Urinary bladder (tissue), 4 donors: ENCODE results near the gene SIGLEC8. TPM values are rescaled to one million over a fixed set of nuclear protein-coding genes. Genes with fewer than 3 reads are reported as not detected.
"Not testable (repeated sequence)": the region's sequence is repeated elsewhere in the genome, so short reads cannot be mapped to it uniquely, and the experiment has no call there.

ENCODE experiments used
- DNase-seq: peaks from one replicate; pipeline ENCODE4 v3.0.0-alpha.2; 2015; ENCODE audit errors: extremely low spot score
- H3K27ac ChIP-seq: one replicate; pipeline ENCODE4 v1.5.1; 2013; ENCODE audit warnings: low read depth, mild to moderate bottlenecking, moderate library complexity
- H3K36me3 ChIP-seq: one replicate; pipeline ENCODE4 v1.6.1; 2013; ENCODE audit warnings: mild to moderate bottlenecking, moderate library complexity; ENCODE audit not compliant: insufficient read depth
- H3K4me1 ChIP-seq: one replicate; pipeline ENCODE4 v1.6.1; 2013; ENCODE audit warnings: mild to moderate bottlenecking, moderate library complexity; ENCODE audit not compliant: insufficient read depth
- H3K4me3 ChIP-seq: one replicate; pipeline ENCODE4 v1.5.1; 2013; ENCODE audit warnings: low read depth, low read length
- WGBS: extraction: QIAGEN DNeasy Blood & Tissue Kit; methylation state at CpG from one replicate; pipeline ENCODE4 v1.1.7; 2013; 5-methylcytosine and 5-hydroxymethylcytosine counted together
- polyA plus RNA-seq: library from polyadenylated mRNA; stranded (reverse); fragments of 200-250 nt; gene quantifications from one replicate; pipeline ENCODE4 v1.2.3, GENCODE V29; 2013
- small RNA-seq: library from RNA; depleted of rRNA; stranded (forward); fragments of <200 nt; gene quantifications from one replicate; pipeline ENCODE3, GENCODE V24; 2014
- total RNA-seq: library from RNA; depleted of rRNA; stranded (reverse); fragments of >200 nt; gene quantifications from one replicate; pipeline ENCODE4 v1.2.3, GENCODE V29; 2014
- donor health status: healthy with polysubstance abuse.
- donor health status: healthy.

SIGLEC8 gene
- total and polyA plus RNA-seq, 2 donors, result 0.61 to 0.90 TPM

GRCh38 chr19:51420511-51420910 is 37.7 kb downstream of the SIGLEC8 start:
- not testable (repeated sequence) for H3K36me3 ChIP-seq, H3K4me1 ChIP-seq, H3K4me3 ChIP-seq, DNase-seq, H3K27ac ChIP-seq
- WGBS, result 82% methylated on average over 11 of the region's 11 CpGs

- WGBS, result 84% methylated on average over 2 of the region's 2 CpGs
- Histone ChIP-seq H3K4me3 (no peak overlapping the region), H3K27ac (no peak overlapping the region), H3K36me3 (no peaks in the 10 kb centered on the region), H3K4me1 (no peaks in the 10 kb centered on the region)
- DNase-seq, result no peak
Measured at GRCh38 chr19:51418707-51419106, 39.5 kb downstream of the SIGLEC8 start.

GRCh38 chr19:51417810-51418157 is 40.5 kb downstream of the SIGLEC8 start:
- Histone ChIP-seq H3K4me1 (no peaks in the 10 kb centered on the region), H3K27ac (no peak overlapping the region), H3K36me3 (no peaks in the 10 kb centered on the region), H3K4me3 (no peak overlapping the region)
- DNase-seq, result no peak
- 67% methylated on average over 3 of the region's 3 CpGs for WGBS

GRCh38 chr19:51417107-51417809 is 41.0 kb downstream of the SIGLEC8 start, which contains the start of gene SIGLEC10:
TSS of gene SIGLEC10 (minus strand) at chr19:51417642. CDS start at chr19:51417581, 61 bp downstream.
- no peaks in the 10 kb centered on the region for H3K36me3 ChIP-seq
- H3K4me3 ChIP-seq, result no peak within 1 kb of the TSS
- no peaks in the 10 kb centered on the region for H3K4me1 ChIP-seq
- no peak for DNase-seq
- no peak within 1 kb of the TSS for H3K27ac ChIP-seq
- WGBS, result 54% methylated on average over 21 of the region's 21 CpGs

GRCh38 chr19:51416422-51416821 is 41.8 kb downstream of the SIGLEC8 start:
- H3K27ac ChIP-seq, H3K36me3 ChIP-seq, H3K4me1 ChIP-seq, H3K4me3 ChIP-seq, DNase-seq: not testable (repeated sequence)
- 68% methylated on average over 15 of the region's 15 CpGs for WGBS

GRCh38 chr19:51415187-51415586 is 43.1 kb downstream of the SIGLEC8 start:
- WGBS, result 85% methylated on average over 12 of the region's 12 CpGs
- no peak for DNase-seq

GRCh38 chr19:51410950-51411748 is 47.1 kb downstream of the SIGLEC8 start:
- Histone ChIP-seq H3K4me3 (no peak overlapping the region), H3K36me3 (no peaks in the 10 kb centered on the region), H3K27ac (no peak overlapping the region), H3K4me1 (no peaks in the 10 kb centered on the region)
- no peak for DNase-seq
- WGBS, result 90% methylated on average over 15 of the region's 15 CpGs

More at GRCh38 chr19:51415187-51415586, 43.1 kb downstream of the SIGLEC8 start:
- Histone ChIP-seq H3K4me3 (no peak overlapping the region), H3K36me3 (no peaks in the 10 kb centered on the region), H3K4me1 (no peaks in the 10 kb centered on the region), H3K27ac (no peak overlapping the region)

GRCh38 chr19:51407511-51408131 is 50.6 kb downstream of the SIGLEC8 start:
- WGBS, result 51% methylated on average over 6 of the region's 6 CpGs
- DNase-seq, result no peak
- Histone ChIP-seq H3K27ac (no peak overlapping the region), H3K4me1 (no peaks in the 10 kb centered on the region), H3K4me3 (no peak overlapping the region), H3K36me3 (no peaks in the 10 kb centered on the region)

GRCh38 chr19:51402117-51402516 is 56.1 kb downstream of the SIGLEC8 start:
- WGBS, result 95% methylated on average over 9 of the region's 9 CpGs
- no peak for DNase-seq
- Histone ChIP-seq H3K4me3 (no peak overlapping the region), H3K4me1 (no peaks in the 10 kb centered on the region), H3K27ac (no peak overlapping the region), H3K36me3 (no peaks in the 10 kb centered on the region)

Small RNA genes lying within 50 kb of the gene (small RNA-seq; reads per million reads assigned to genes)
- gene AC020914.3 (not detected), gene AC020914.5 (not detected)

Other genes starting within 250 kb of the SIGLEC8 start
- gene CD33, start 233.4 kb downstream of the SIGLEC8 start, total RNA-seq, result 4.7 TPM
- gene CD33, start 233.4 kb downstream of the SIGLEC8 start, polyA plus RNA-seq, result 5.6 TPM
- gene SIGLECL1, start 207.4 kb downstream of the SIGLEC8 start, total RNA-seq, result not detected
- not detected for gene SIGLECL1, start 207.4 kb downstream of the SIGLEC8 start, polyA plus RNA-seq
- gene IGLON5, start 146.8 kb downstream of the SIGLEC8 start, total RNA-seq, result 0.21 TPM
- gene IGLON5, start 146.8 kb downstream of the SIGLEC8 start, polyA plus RNA-seq, result 0.25 TPM
- gene VSIG10L, start 116.3 kb downstream of the SIGLEC8 start, total RNA-seq, result 0.74 TPM
- 3.7 TPM for gene VSIG10L, start 116.3 kb downstream of the SIGLEC8 start, polyA plus RNA-seq
- 25.1 TPM for gene ETFB, start 92.1 kb downstream of the SIGLEC8 start, total RNA-seq
- 121 TPM for gene ETFB, start 92.1 kb downstream of the SIGLEC8 start, polyA plus RNA-seq
- not detected for gene CLDND2, start 89.5 kb downstream of the SIGLEC8 start, total RNA-seq
- 0.85 TPM for gene CLDND2, start 89.5 kb downstream of the SIGLEC8 start, polyA plus RNA-seq
- gene NKG7, start 85.8 kb downstream of the SIGLEC8 start, total RNA-seq, result 1.3 TPM
- gene NKG7, start 85.8 kb downstream of the SIGLEC8 start, polyA plus RNA-seq, result 5.1 TPM
- not detected for gene LIM2, start 70.5 kb downstream of the SIGLEC8 start, total RNA-seq
- gene LIM2, start 70.5 kb downstream of the SIGLEC8 start, polyA plus RNA-seq, result not detected
- gene C19orf84, start 67.9 kb downstream of the SIGLEC8 start, total RNA-seq, result not detected
- not detected for gene C19orf84, start 67.9 kb downstream of the SIGLEC8 start, polyA plus RNA-seq
- 0.85 TPM for gene SIGLEC10, start 40.8 kb downstream of the SIGLEC8 start, total RNA-seq
- gene SIGLEC10, start 40.8 kb downstream of the SIGLEC8 start, polyA plus RNA-seq, result 10.6 TPM
- not detected for gene CEACAM18, start 20.1 kb upstream of the SIGLEC8 start, total RNA-seq
- gene CEACAM18, start 20.1 kb upstream of the SIGLEC8 start, polyA plus RNA-seq, result not detected
- gene SIGLEC12, start 43.3 kb upstream of the SIGLEC8 start, total RNA-seq, result 0.11 TPM
- 0.37 TPM for gene SIGLEC12, start 43.3 kb upstream of the SIGLEC8 start, polyA plus RNA-seq
- 4.0 TPM for gene SIGLEC6, start 73.2 kb upstream of the SIGLEC8 start, total RNA-seq
- 1.4 TPM for gene SIGLEC6, start 73.2 kb upstream of the SIGLEC8 start, polyA plus RNA-seq
- gene ZNF175, start 112.8 kb upstream of the SIGLEC8 start, total RNA-seq, result 10.2 TPM
- 4.9 TPM for gene ZNF175, start 112.8 kb upstream of the SIGLEC8 start, polyA plus RNA-seq
- 0.32 TPM for gene SIGLEC5, start 171.9 kb upstream of the SIGLEC8 start, total RNA-seq
- 0.47 TPM for gene SIGLEC5, start 171.9 kb upstream of the SIGLEC8 start, polyA plus RNA-seq
- 1.2 TPM for gene SIGLEC14, start 188.4 kb upstream of the SIGLEC8 start, total RNA-seq
- gene SIGLEC14, start 188.4 kb upstream of the SIGLEC8 start, polyA plus RNA-seq, result 4.4 TPM
- 6.3 TPM for gene SPACA6, start 234.9 kb upstream of the SIGLEC8 start, total RNA-seq
- gene SPACA6, start 234.9 kb upstream of the SIGLEC8 start, polyA plus RNA-seq, result 19.3 TPM